Measurements from ENCODE around the gene TCP1.

Gene TCP1

DNA sequence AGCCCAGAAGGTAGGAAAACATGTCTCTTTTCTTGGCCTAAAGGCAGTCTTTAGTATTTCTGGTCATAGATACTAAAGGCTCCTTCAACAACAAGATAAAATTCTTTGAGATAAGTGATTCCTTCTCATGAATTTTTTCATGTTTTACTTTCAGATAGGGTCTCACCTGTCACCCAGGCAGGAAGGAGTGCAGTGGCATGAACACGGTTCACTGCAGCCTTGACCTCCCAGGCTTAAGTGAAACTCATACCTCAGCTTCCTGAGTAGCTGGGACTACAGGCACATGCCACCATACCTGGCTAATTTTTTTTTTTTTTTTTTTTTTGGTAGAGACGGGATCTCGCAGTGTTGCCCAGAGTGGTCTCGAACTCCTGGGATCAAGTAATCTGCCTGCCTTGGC is 19.7 kb upstream of the TCP1 start:
- no peaks in the 10 kb centered on the region for H3K36me3 ChIP-seq
- no peaks in the 10 kb centered on the region for H3K9me3 ChIP-seq (ENCODE audit: severe bottlenecking)
- TF ChIP-seq, protein P1, sequence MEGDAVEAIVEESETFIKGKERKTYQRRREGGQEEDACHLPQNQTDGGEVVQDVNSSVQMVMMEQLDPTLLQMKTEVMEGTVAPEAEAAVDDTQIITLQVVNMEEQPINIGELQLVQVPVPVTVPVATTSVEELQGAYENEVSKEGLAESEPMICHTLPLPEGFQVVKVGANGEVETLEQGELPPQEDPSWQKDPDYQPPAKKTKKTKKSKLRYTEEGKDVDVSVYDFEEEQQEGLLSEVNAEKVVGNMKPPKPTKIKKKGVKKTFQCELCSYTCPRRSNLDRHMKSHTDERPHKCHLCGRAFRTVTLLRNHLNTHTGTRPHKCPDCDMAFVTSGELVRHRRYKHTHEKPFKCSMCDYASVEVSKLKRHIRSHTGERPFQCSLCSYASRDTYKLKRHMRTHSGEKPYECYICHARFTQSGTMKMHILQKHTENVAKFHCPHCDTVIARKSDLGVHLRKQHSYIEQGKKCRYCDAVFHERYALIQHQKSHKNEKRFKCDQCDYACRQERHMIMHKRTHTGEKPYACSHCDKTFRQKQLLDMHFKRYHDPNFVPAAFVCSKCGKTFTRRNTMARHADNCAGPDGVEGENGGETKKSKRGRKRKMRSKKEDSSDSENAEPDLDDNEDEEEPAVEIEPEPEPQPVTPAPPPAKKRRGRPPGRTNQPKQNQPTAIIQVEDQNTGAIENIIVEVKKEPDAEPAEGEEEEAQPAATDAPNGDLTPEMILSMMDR (IDR thresholded peaks at IDR 0.05; ENCODE audit: low read depth, low read length) = no peak
- H3K27me3 ChIP-seq (ENCODE audit: insufficient read depth, low read depth, severe bottlenecking) = no peaks in the 10 kb centered on the region
- DNase-seq = no peak
- no peak overlapping the region for H3K27ac ChIP-seq
- H3K4me3 ChIP-seq (ENCODE audit: low read depth, low read length) = no peak overlapping the region

DNA sequence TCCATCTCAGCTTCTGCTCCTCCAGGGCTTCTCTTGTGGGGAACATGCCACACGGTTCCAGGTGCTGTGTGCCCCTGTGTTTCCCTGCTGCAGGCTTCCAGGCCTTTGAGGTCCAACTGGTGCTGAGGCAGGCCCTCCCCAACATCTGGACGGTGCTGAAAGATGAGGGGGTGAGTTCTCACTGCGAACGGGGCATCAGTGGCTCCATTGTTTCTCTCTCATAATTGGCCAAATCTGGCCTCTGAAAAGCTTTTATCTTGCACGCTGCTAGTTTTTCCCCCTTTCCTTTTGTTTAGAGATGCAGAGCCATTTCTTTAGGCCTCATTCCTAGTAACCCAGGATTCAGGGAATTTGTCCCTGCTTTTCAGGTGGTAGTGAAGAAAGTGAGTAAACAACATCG is 19.2 kb upstream of the TCP1 start:
- no peaks in the 10 kb centered on the region for H3K36me3 ChIP-seq
- H3K27ac ChIP-seq = no peak overlapping the region
- no peak overlapping the region for H3K4me3 ChIP-seq (ENCODE audit: low read depth, low read length)
- H3K27me3 ChIP-seq (ENCODE audit: insufficient read depth, low read depth, severe bottlenecking) = no peaks in the 10 kb centered on the region
- TF ChIP-seq, protein P1 (IDR thresholded peaks at IDR 0.05; ENCODE audit: low read depth, low read length) = no peak
- H3K9me3 ChIP-seq (ENCODE audit: severe bottlenecking) = no peaks in the 10 kb centered on the region
- no peak for DNase-seq

GRCh38 chr6:159807150-159807858 is 17.9 kb upstream of the TCP1 start:
- TF ChIP-seq, protein P1 (IDR thresholded peaks at IDR 0.05; ENCODE audit: low read depth, low read length) = no peak
- Histone ChIP-seq H3K27me3 (ENCODE audit: insufficient read depth, low read depth, severe bottlenecking) (no peaks in the 10 kb centered on the region), H3K27ac (no peak overlapping the region), H3K36me3 (no peaks in the 10 kb centered on the region), H3K9me3 (ENCODE audit: severe bottlenecking) (no peaks in the 10 kb centered on the region), H3K4me3 (ENCODE audit: low read depth, low read length) (no peak overlapping the region)
- no peak for DNase-seq

DNA sequence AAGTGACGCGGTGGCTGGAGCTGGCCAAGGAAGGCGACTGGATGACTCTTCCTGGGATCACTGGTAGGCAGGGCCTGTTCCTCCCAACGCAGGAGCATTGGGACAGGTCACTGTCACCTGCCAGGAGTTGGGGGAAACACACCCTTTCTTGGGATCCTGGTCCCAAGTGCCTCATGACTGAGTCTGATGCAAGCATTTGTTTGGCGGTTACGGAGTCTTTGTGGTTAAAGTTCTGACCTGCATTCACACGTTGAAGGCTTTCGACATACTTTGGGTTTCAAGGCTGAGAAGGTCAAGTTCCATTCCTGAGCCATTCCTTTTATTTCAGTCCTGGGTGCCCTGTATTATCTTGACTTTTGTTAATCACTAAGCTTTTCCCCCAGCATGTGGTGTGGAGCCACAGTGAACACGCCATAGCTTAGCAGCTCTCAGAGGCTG is 16.6 kb upstream of the TCP1 start:
- no peak overlapping the region for H3K27ac ChIP-seq
- H3K4me3 ChIP-seq (ENCODE audit: low read depth, low read length) = no peak overlapping the region
- no peaks in the 10 kb centered on the region for H3K9me3 ChIP-seq (ENCODE audit: severe bottlenecking)
- H3K27me3 ChIP-seq (ENCODE audit: insufficient read depth, low read depth, severe bottlenecking) = no peaks in the 10 kb centered on the region
- DNase-seq = no peak
- no peaks in the 10 kb centered on the region for H3K36me3 ChIP-seq
- TF ChIP-seq, protein P1 (IDR thresholded peaks at IDR 0.05; ENCODE audit: low read depth, low read length) = no peak

DNA sequence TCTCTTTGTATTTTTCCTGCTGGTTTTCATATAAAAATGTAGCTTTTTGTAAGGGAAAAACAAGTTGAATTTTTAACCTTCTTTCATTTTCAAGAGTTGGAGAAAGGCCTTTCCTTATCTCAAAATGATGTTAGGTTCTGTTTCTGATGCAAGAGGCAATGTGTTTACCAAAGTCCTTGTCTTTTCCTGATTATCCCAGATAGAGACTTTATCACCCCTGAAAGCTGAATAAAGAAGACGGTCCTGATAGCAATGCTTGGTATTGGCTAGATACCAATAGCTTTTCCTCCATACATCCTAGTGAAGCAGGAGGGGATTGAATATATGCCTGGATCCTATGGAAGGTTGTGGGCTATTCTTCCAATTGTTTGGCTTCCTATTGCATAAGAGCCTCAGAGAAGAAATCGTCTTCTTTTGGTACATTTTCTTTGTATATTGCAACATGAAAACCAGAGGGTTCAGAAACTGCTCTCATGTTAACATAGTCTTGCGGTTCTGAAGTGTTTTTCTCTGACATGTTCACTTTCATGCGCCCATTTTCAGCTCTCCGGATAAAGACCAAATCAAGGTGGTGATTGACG is 16.1 kb upstream of the TCP1 start:
- DNase-seq = no peak
- no peaks in the 10 kb centered on the region for H3K9me3 ChIP-seq (ENCODE audit: severe bottlenecking)

More for the DNA sequence above, 16.1 kb upstream of the TCP1 start:
- H3K27me3 ChIP-seq (ENCODE audit: insufficient read depth, low read depth, severe bottlenecking) = no peaks in the 10 kb centered on the region
- no peaks in the 10 kb centered on the region for H3K36me3 ChIP-seq
- H3K4me3 ChIP-seq (ENCODE audit: low read depth, low read length) = no peak overlapping the region
- TF ChIP-seq, protein P1 (IDR thresholded peaks at IDR 0.05; ENCODE audit: low read depth, low read length) = no peak
- no peak overlapping the region for H3K27ac ChIP-seq
